ENCODE data around the gene GUCY2F.

Gene GUCY2F

DNA sequence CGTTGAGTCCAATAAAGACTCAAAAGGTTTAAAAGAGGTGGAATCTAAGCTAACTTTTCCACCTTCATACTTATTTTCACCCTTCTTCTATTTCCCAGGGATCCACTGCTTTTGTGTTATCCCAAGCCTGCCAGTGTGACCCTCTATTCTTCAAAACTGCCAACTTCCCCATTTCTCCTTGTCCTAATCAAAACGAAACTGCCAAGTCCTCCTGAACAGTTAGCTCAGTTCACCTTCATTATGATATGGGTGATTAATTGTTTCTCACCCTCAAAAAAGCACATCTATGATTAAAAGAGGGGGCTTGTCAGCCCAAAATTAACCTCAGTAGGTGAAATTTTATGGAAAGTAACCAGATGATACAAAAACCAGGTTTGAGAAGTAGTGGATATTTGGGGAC lies 108.4 kb downstream of the GUCY2F start:
- Histone ChIP-seq H3K9me3 (ENCODE audit: control insufficient read depth, low read length) (no peaks in the 10 kb centered on the region), H3K27me3 (ENCODE audit: control insufficient read depth, insufficient read depth, low read length, poor library complexity, severe bottlenecking) (no peaks in the 10 kb centered on the region), H3K4me1 (ENCODE audit: control insufficient read depth, insufficient read depth, low read length) (no peaks in the 10 kb centered on the region), H3K4me3 (ENCODE audit: insufficient read depth, low read depth, low read length) (no peak overlapping the region), H3K36me3 (ENCODE audit: control insufficient read depth, insufficient read depth, low read length) (no peaks in the 10 kb centered on the region), H3K27ac (ENCODE audit: insufficient read depth, low read depth, low read length, poor library complexity, severe bottlenecking) (no peak overlapping the region)
- 76% methylated on average over 2 of the region's 2 CpGs; no CpG with 5 or more reads in 1 of the 2 experiments for WGBS, 2 experiments

DNA sequence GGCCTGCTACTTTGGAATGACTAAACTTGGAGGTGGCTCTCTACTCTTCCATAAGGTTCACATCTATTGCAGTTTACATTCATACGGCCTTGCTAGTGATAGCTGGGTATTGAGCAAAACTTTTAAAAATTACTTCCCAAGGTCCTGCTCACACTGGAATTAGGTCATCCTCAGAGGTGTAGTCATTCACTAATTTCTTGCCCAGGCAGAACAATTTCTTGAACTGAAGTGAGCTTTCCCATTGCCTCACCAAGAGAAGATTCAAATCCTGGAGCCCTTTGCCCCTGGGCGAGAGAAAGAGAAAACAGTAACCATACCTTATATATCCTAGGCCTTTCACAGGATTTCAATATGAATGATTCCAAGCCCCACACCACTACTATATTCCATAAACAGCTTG lies 109.2 kb downstream of the GUCY2F start:
- Histone ChIP-seq H3K4me1 (ENCODE audit: control insufficient read depth, insufficient read depth, low read length) (no peaks in the 10 kb centered on the region), H3K9me3 (ENCODE audit: control insufficient read depth, low read length) (no peaks in the 10 kb centered on the region), H3K27ac (ENCODE audit: insufficient read depth, low read depth, low read length, poor library complexity, severe bottlenecking) (no peak overlapping the region), H3K4me3 (ENCODE audit: insufficient read depth, low read depth, low read length) (no peak overlapping the region), H3K27me3 (ENCODE audit: control insufficient read depth, insufficient read depth, low read length, poor library complexity, severe bottlenecking) (no peaks in the 10 kb centered on the region), H3K36me3 (ENCODE audit: control insufficient read depth, insufficient read depth, low read length) (no peaks in the 10 kb centered on the region)
- WGBS, 2 experiments: 89 to 94% methylated on average over 2 of the region's 2 CpGs

DNA sequence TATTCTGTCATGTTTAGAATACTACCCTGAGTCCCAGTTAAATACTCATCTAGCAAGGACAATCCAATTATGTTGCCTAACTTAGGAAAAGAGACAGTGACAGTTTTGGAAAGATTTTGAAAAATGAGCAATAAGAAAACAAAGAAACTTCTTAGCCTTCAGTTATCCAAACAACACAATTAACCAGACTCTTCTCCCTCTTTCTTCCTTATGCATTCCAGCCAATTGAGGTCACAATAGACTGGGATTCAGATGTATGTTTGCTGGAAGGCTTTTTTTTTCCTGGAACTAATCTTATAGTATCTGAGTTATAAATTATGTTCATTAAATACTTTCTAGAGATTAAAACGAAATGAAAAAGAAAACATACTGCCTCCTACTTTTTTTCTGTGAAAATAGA lies 109.6 kb downstream of the GUCY2F start:
- H3K36me3 ChIP-seq (ENCODE audit: control insufficient read depth, insufficient read depth, low read length): no peaks in the 10 kb centered on the region
- no CpG with 5 or more reads among the region's 1 CpG for WGBS, 2 experiments

DNA sequence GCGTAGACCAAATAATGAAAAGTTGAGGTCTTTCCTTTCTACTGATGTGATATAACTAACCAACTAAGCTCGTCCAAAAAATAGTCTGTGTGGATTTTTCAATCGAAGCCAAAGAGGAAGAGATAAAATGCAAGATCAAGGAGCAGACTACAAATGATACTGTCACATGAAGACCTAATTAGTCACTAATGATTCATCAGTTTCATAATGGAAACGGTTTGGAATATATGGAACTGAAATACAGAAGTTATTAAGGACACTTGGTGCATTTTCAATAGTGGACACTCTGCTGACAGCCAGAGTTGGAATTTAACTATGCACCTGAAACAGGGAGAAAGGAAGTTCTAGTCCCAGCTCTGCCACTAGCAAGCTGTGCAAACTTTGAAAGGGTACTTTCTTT lies 119.8 kb downstream of the GUCY2F start:
- 94 to 95% methylated on average over 1 to 4 of the region's 4 CpGs for WGBS, 2 experiments
- Histone ChIP-seq H3K9me3 (ENCODE audit: control insufficient read depth, low read length) (no peaks in the 10 kb centered on the region), H3K27ac (ENCODE audit: insufficient read depth, low read depth, low read length, poor library complexity, severe bottlenecking) (no peak overlapping the region), H3K27me3 (ENCODE audit: control insufficient read depth, insufficient read depth, low read length, poor library complexity, severe bottlenecking) (no peaks in the 10 kb centered on the region), H3K4me1 (ENCODE audit: control insufficient read depth, insufficient read depth, low read length) (no peaks in the 10 kb centered on the region), H3K4me3 (ENCODE audit: insufficient read depth, low read depth, low read length) (no peak overlapping the region), H3K36me3 (ENCODE audit: control insufficient read depth, insufficient read depth, low read length) (no peaks in the 10 kb centered on the region)

More for the DNA sequence above, 109.6 kb downstream of the GUCY2F start:
- H3K9me3 ChIP-seq (ENCODE audit: control insufficient read depth, low read length): no peaks in the 10 kb centered on the region
- no peaks in the 10 kb centered on the region for H3K4me1 ChIP-seq (ENCODE audit: control insufficient read depth, insufficient read depth, low read length)
- no peaks in the 10 kb centered on the region for H3K27me3 ChIP-seq (ENCODE audit: control insufficient read depth, insufficient read depth, low read length, poor library complexity, severe bottlenecking)
- H3K27ac ChIP-seq (ENCODE audit: insufficient read depth, low read depth, low read length, poor library complexity, severe bottlenecking): no peak overlapping the region
- no peak overlapping the region for H3K4me3 ChIP-seq (ENCODE audit: insufficient read depth, low read depth, low read length)

DNA sequence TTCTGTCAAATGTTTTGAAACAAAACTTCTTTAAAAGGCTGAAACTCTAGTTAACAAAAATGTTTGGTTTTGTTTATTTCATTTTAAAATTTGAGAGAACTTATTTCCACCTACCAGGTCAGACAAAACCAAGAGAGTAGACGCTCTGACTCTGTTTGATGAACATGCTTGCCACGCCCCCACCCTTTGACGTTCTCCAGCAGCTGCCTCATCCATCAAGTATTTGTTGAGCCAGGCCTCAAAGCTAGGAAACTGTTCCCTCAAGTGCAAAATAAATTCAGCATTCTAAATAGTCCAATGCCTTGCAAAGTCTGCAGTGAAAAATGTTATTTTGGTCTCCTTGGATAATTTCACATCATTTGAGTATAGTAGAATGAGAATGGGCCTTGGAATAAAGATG lies 121.6 kb downstream of the GUCY2F start:
- no peaks in the 10 kb centered on the region for H3K27me3 ChIP-seq (ENCODE audit: control insufficient read depth, insufficient read depth, low read length, poor library complexity, severe bottlenecking)
- H3K27ac ChIP-seq (ENCODE audit: insufficient read depth, low read depth, low read length, poor library complexity, severe bottlenecking): no peak overlapping the region
- H3K4me1 ChIP-seq (ENCODE audit: control insufficient read depth, insufficient read depth, low read length): no peaks in the 10 kb centered on the region
- H3K4me3 ChIP-seq (ENCODE audit: insufficient read depth, low read depth, low read length): no peak overlapping the region
- H3K9me3 ChIP-seq (ENCODE audit: control insufficient read depth, low read length): no peaks in the 10 kb centered on the region
- 80 to 82% methylated on average over 3 of the region's 3 CpGs for WGBS, 2 experiments
- no peaks in the 10 kb centered on the region for H3K36me3 ChIP-seq (ENCODE audit: control insufficient read depth, insufficient read depth, low read length)

DNA sequence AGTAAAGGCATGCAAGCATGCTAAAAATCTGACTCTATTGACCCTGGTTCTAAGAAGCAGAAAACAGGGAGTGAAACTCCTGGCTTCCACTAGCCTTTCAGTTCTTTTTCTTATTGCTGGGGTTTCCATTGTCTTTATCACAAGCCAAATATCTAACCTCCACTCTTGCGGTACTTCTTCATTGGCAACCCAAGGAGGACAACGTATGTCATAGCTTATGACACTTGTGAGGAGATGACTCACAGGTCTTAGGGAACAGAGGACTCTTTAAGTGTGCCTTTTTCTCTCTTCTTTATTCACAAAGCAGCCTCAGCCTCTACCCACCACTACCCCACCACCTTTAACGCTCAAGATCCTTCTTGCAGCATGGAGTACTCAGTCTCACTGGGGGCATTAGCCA lies 124.2 kb downstream of the GUCY2F start:
- Histone ChIP-seq H3K9me3 (ENCODE audit: control insufficient read depth, low read length) (no peaks in the 10 kb centered on the region), H3K4me1 (ENCODE audit: control insufficient read depth, insufficient read depth, low read length) (no peaks in the 10 kb centered on the region), H3K27me3 (ENCODE audit: control insufficient read depth, insufficient read depth, low read length, poor library complexity, severe bottlenecking) (no peaks in the 10 kb centered on the region), H3K4me3 (ENCODE audit: insufficient read depth, low read depth, low read length) (no peak overlapping the region), H3K36me3 (ENCODE audit: control insufficient read depth, insufficient read depth, low read length) (no peaks in the 10 kb centered on the region), H3K27ac (ENCODE audit: insufficient read depth, low read depth, low read length, poor library complexity, severe bottlenecking) (no peak overlapping the region)
- WGBS, 2 experiments: 92 to 100% methylated on average over 1 to 3 of the region's 3 CpGs

DNA sequence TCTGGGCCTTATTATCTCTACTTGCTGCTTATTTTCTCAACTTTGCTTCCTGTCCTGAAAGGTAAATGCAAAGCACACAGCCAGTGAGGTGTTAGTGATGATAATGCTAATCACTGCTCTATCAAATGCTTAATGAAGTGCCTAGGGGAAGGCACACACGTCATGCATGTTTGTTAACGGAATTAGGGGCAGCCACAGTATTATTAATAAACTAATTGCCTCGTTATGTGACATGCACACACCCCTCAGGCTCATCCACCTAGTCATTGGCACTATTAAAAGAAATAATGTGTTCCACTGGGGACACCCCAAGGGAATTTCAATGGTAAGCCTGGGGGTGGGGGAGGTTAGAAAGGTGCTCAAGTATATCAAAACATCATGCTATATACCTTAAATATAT lies 125.2 kb downstream of the GUCY2F start:
- Histone ChIP-seq H3K27me3 (ENCODE audit: control insufficient read depth, insufficient read depth, low read length, poor library complexity, severe bottlenecking) (no peaks in the 10 kb centered on the region), H3K4me1 (ENCODE audit: control insufficient read depth, insufficient read depth, low read length) (no peaks in the 10 kb centered on the region), H3K27ac (ENCODE audit: insufficient read depth, low read depth, low read length, poor library complexity, severe bottlenecking) (no peak overlapping the region), H3K36me3 (ENCODE audit: control insufficient read depth, insufficient read depth, low read length) (no peaks in the 10 kb centered on the region), H3K9me3 (ENCODE audit: control insufficient read depth, low read length) (no peaks in the 10 kb centered on the region), H3K4me3 (ENCODE audit: insufficient read depth, low read depth, low read length) (no peak overlapping the region)
- 80 to 97% methylated on average over 3 of the region's 3 CpGs for WGBS, 2 experiments

DNA sequence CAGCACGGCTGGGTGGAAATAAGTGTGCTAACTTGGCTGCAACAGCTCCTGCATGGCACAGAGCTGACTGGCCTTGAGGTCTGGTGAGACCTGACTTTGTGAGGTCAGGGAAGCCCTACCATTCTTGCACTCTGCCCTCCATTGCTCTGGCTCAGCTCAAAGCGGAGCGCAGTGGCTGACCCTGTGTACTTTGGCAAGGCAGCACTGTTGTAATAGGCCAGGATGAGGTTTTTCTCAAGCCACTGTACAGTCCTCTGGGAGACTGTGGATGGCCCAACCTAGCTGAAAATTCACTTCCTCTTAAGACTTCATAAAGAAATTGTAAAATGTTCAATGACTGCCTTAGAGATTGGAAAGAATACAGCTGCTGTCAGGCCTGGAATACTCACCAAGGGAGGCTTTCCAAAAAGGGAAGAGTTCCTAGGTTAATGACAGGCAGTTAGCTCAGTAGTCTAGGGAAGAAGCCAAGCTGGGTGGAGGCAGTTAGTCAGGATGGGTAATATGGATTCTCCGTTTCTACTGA lies 129.8 kb downstream of the GUCY2F start:
- no peak overlapping the region for H3K27ac ChIP-seq (ENCODE audit: insufficient read depth, low read depth, low read length, poor library complexity, severe bottlenecking)
- no peaks in the 10 kb centered on the region for H3K36me3 ChIP-seq (ENCODE audit: control insufficient read depth, insufficient read depth, low read length)
- H3K4me3 ChIP-seq (ENCODE audit: insufficient read depth, low read depth, low read length): no peak overlapping the region
- H3K9me3 ChIP-seq (ENCODE audit: control insufficient read depth, low read length): no peaks in the 10 kb centered on the region
- H3K4me1 ChIP-seq (ENCODE audit: control insufficient read depth, insufficient read depth, low read length): no peaks in the 10 kb centered on the region
- H3K27me3 ChIP-seq (ENCODE audit: control insufficient read depth, insufficient read depth, low read length, poor library complexity, severe bottlenecking): no peaks in the 10 kb centered on the region
- WGBS, 2 experiments: 92 to 97% methylated on average over 4 of the region's 4 CpGs

DNA sequence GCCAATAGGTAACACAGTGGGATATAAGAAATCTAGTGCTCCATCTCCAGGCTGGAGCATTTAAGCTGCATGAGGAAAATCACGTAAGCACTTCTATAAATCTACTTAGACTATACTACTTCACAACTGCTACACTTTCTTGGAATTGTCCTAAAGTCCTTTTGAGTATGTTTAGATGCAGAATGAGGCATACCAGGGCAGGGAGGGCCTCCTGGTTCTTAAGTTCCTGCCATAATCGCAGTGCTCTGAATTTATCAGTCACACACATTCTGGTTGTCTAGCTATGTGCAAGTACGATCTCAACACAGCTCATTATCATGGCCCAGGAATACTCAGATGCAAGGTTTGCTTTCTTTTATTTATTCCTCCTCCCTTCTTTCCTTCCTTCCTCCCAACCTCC lies 130.3 kb downstream of the GUCY2F start:
- Histone ChIP-seq H3K4me3 (ENCODE audit: insufficient read depth, low read depth, low read length) (no peak overlapping the region), H3K27me3 (ENCODE audit: control insufficient read depth, insufficient read depth, low read length, poor library complexity, severe bottlenecking) (no peaks in the 10 kb centered on the region), H3K36me3 (ENCODE audit: control insufficient read depth, insufficient read depth, low read length) (no peaks in the 10 kb centered on the region), H3K27ac (ENCODE audit: insufficient read depth, low read depth, low read length, poor library complexity, severe bottlenecking) (no peak overlapping the region), H3K9me3 (ENCODE audit: control insufficient read depth, low read length) (no peaks in the 10 kb centered on the region), H3K4me1 (ENCODE audit: control insufficient read depth, insufficient read depth, low read length) (no peaks in the 10 kb centered on the region)
- 81 to 98% methylated on average over 2 to 3 of the region's 3 CpGs for WGBS, 2 experiments

DNA sequence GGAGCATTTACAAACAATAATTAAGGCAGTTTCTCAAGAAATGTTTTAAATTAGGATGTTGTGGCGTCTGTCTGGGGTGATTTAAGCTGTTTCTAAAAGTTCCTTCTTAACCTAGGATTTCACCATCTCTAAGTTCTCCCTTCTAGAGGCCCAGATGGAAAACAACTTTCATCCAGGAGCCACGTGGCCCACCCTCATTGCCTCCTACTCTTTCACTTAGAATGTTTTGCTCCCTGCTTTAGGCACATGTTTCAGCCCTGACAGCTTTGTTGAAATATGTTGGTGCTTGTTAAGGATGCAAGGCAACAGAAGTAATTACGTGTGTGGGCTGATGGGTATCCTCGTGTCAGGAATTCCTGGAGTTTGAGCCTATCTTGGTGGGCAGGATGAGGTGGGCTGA lies 131.3 kb downstream of the GUCY2F start:
- no peaks in the 10 kb centered on the region for H3K4me1 ChIP-seq (ENCODE audit: control insufficient read depth, insufficient read depth, low read length)
- no peaks in the 10 kb centered on the region for H3K9me3 ChIP-seq (ENCODE audit: control insufficient read depth, low read length)
- H3K36me3 ChIP-seq (ENCODE audit: control insufficient read depth, insufficient read depth, low read length): no peaks in the 10 kb centered on the region
- 86 to 100% methylated on average over 2 to 4 of the region's 4 CpGs for WGBS, 2 experiments
- H3K27ac ChIP-seq (ENCODE audit: insufficient read depth, low read depth, low read length, poor library complexity, severe bottlenecking): no peak overlapping the region
- no peaks in the 10 kb centered on the region for H3K27me3 ChIP-seq (ENCODE audit: control insufficient read depth, insufficient read depth, low read length, poor library complexity, severe bottlenecking)
- no peak overlapping the region for H3K4me3 ChIP-seq (ENCODE audit: insufficient read depth, low read depth, low read length)

DNA sequence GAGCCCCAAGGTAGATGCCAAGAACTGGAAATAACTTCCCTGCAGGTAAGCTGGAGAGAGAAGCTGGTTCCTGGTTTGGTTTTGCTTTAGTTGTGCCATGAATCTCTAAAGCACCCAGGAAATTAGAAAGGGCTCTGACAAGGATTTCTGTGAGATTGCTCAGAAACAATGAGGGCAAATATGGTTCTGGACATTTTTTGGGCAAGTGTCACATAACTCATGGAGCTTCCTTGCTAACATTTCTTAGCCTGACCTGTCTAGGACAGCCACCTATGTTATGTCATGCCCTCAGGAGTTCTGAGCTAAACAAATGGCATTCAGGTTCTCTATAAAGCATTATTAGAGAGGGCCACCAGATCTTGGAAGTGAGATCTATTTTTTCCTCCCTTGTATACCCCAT lies 131.8 kb downstream of the GUCY2F start:
- no peaks in the 10 kb centered on the region for H3K27me3 ChIP-seq (ENCODE audit: control insufficient read depth, insufficient read depth, low read length, poor library complexity, severe bottlenecking)
- H3K4me1 ChIP-seq (ENCODE audit: control insufficient read depth, insufficient read depth, low read length): no peaks in the 10 kb centered on the region
- H3K4me3 ChIP-seq (ENCODE audit: insufficient read depth, low read depth, low read length): no peak overlapping the region
- H3K36me3 ChIP-seq (ENCODE audit: control insufficient read depth, insufficient read depth, low read length): no peaks in the 10 kb centered on the region
- no peak overlapping the region for H3K27ac ChIP-seq (ENCODE audit: insufficient read depth, low read depth, low read length, poor library complexity, severe bottlenecking)
- H3K9me3 ChIP-seq (ENCODE audit: control insufficient read depth, low read length): no peaks in the 10 kb centered on the region

Measured in ectodermal cell (in vitro differentiated cells).